Ishikawa (cell line): ENCODE results near the gene DCAF7.

Experiments used
- EGR1 ChIP-seq: IDR thresholded peaks from 2 replicates; pipeline ENCODE4 v1.6.1; 2012
- NFIC ChIP-seq: IDR thresholded peaks from 2 replicates; pipeline ENCODE4 v1.6.1; 2012
- REST ChIP-seq: IDR thresholded peaks from 2 replicates; pipeline ENCODE4 v1.6.1; 2012; ENCODE audit warnings: low read depth, mild to moderate bottlenecking
- TAF1 ChIP-seq: IDR thresholded peaks from 2 replicates; pipeline ENCODE4 v1.6.1; 2012; ENCODE audit warnings: low read depth, mild to moderate bottlenecking
- YY1 ChIP-seq: IDR thresholded peaks from 2 replicates; pipeline ENCODE4 v1.6.1; 2012; ENCODE audit warnings: low read depth
- ZBTB7A ChIP-seq: IDR thresholded peaks from 2 replicates; pipeline ENCODE4 v1.6.1; 2012; ENCODE audit warnings: low read depth
- TF ChIP-seq, protein P1 (sequence below): IDR thresholded peaks from 2 replicates; pipeline ENCODE4 v1.6.1; 2012

GRCh38 chr17:63610854-63611253 lies 60.6 kb downstream of the DCAF7 start:
- no peak for TF ChIP-seq YY1
- no peak for TF ChIP-seq REST
- TF ChIP-seq EGR1 = no peak
- no peak for TF ChIP-seq ZBTB7A
- no peak for TF ChIP-seq NFIC
- TF ChIP-seq TAF1 = no peak
- TF ChIP-seq, protein P1, sequence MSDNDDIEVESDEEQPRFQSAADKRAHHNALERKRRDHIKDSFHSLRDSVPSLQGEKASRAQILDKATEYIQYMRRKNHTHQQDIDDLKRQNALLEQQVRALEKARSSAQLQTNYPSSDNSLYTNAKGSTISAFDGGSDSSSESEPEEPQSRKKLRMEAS = no peak
